HG03025 (cell line): ENCODE data around the gene GPM6B.

Experiments used
- ATAC-seq: cut with Tn5 transposase; IDR thresholded peaks from one replicate; pipeline ENCODE4 v1.9.1; 2021; ENCODE audit warnings: mild to moderate bottlenecking, moderate library complexity; ENCODE audit not compliant: unreplicated experiment, low FRiP score

The GPM6B gene

GRCh38 chrX:13816643-13817627 lies at the start of gene GPM6B:
Gene GPM6B (minus strand): TSS chrX:13817093. CDS start chrX:13816904, 189 bp downstream.
- ATAC-seq = no peak

GRCh38 chrX:13864264-13864663 lies 47.4 kb upstream of the GPM6B start:
- no peak for ATAC-seq

GRCh38 chrX:13863324-13863723 lies 46.4 kb upstream of the GPM6B start:
- no peak for ATAC-seq

GRCh38 chrX:13859724-13860123 lies 42.8 kb upstream of the GPM6B start:
- no peak for ATAC-seq

GRCh38 chrX:13857804-13858203 lies 40.9 kb upstream of the GPM6B start:
- no peak for ATAC-seq

- no peak for ATAC-seq
Observed at GRCh38 chrX:13855689-13856450, 39.0 kb upstream of the GPM6B start.

- no peak for ATAC-seq
Observed at GRCh38 chrX:13854003-13854402, 37.1 kb upstream of the GPM6B start.

GRCh38 chrX:13852001-13852695 lies 35.3 kb upstream of the GPM6B start:
- ATAC-seq = no peak

GRCh38 chrX:13845721-13846378 lies 29.0 kb upstream of the GPM6B start:
- no peak for ATAC-seq

GRCh38 chrX:13843150-13843721 lies 26.3 kb upstream of the GPM6B start:
- ATAC-seq = no peak

GRCh38 chrX:13840121-13840520 lies 23.2 kb upstream of the GPM6B start:
- ATAC-seq = no peak

- no peak for ATAC-seq
Observed at GRCh38 chrX:13837290-13837745, 20.4 kb upstream of the GPM6B start.

- ATAC-seq = no peak
Observed at GRCh38 chrX:13836575-13836974, 19.7 kb upstream of the GPM6B start.

- ATAC-seq = no peak
Observed at GRCh38 chrX:13835825-13836224, 18.9 kb upstream of the GPM6B start.

GRCh38 chrX:13834355-13834754 lies 17.5 kb upstream of the GPM6B start:
- no peak for ATAC-seq

GRCh38 chrX:13829983-13830382 lies 13.1 kb upstream of the GPM6B start:
- no peak for ATAC-seq

GRCh38 chrX:13828392-13828791 lies 11.5 kb upstream of the GPM6B start:
- ATAC-seq = no peak

- ATAC-seq = no peak
Observed at GRCh38 chrX:13827298-13828090, 10.6 kb upstream of the GPM6B start.

- ATAC-seq = no peak
Observed at GRCh38 chrX:13826770-13827169, 9.9 kb upstream of the GPM6B start.
